HFFc6 (cell line): Measurements from ENCODE around the gene FAM20C. TPM values are rescaled to one million over a fixed set of nuclear protein-coding genes. Genes with fewer than 3 reads are reported as not detected.

Source experiments
- DNase-seq: peaks from one replicate; pipeline ENCODE4 v3.0.0-alpha.2; 2018
- H3K27ac Mint-ChIP-seq: 2 replicates; pipeline ENCODE4 v1.8.0; 2020; ENCODE audit warnings: mild to moderate bottlenecking, mixed read lengths
- H3K27me3 Mint-ChIP-seq: 2 replicates; pipeline ENCODE4 v1.8.0; 2021; ENCODE audit warnings: mild to moderate bottlenecking, moderate library complexity, mixed read lengths; ENCODE audit not compliant: insufficient read depth
- H3K36me3 Mint-ChIP-seq: 2 replicates; pipeline ENCODE4 v1.8.0; 2021; ENCODE audit warnings: low read depth, mixed read lengths
- H3K4me1 Mint-ChIP-seq: 2 replicates; pipeline ENCODE4 v1.8.0; 2020; ENCODE audit warnings: low read depth, mixed read lengths
- H3K4me3 Mint-ChIP-seq: 2 replicates; pipeline ENCODE4 v1.8.0; 2020; ENCODE audit warnings: mild to moderate bottlenecking, moderate library complexity, mixed read lengths
- H3K9me3 Mint-ChIP-seq: 2 replicates; pipeline ENCODE4 v1.8.0; 2020; ENCODE audit warnings: mild to moderate bottlenecking, mixed read lengths
- CTCF ChIP-seq: fragments of 200-600 bp; sonication (generic); IDR thresholded peaks from 2 replicates; pipeline ENCODE4 v1.5.0; 2021; ENCODE audit warnings: antibody characterized with exemption, mild to moderate bottlenecking
- total RNA-seq, 6 experiments: library from RNA; stranded (reverse); fragmentation: NEBNext Ultra II Directional; extraction: Animal tissue kit (Norgen Biotek cat#: 25700); gene quantifications; 2 replicates in 1 of 6; 3 replicates in 5 of 6; pipeline ENCODE4 v1.2.3, GENCODE V29; 2021

The FAM20C gene
- total RNA-seq, 6 experiments from 2014 or later, result 22.2 to 31.1 (median 23.2) TPM

- no peak overlapping the region for H3K4me3 Mint-ChIP-seq
- H3K9me3 Mint-ChIP-seq, result no peaks in the 10 kb centered on the region
- no peak for DNase-seq
- no peak overlapping the region for H3K27ac Mint-ChIP-seq
- H3K4me1 Mint-ChIP-seq, result peaks cover 34% of the 10 kb centered on the region
- no peak for TF ChIP-seq CTCF
- H3K27me3 Mint-ChIP-seq, result peaks cover 4% of the 10 kb centered on the region
- no peaks in the 10 kb centered on the region for H3K36me3 Mint-ChIP-seq
These were observed 36.2 kb downstream of the FAM20C start for GRCh38 chr7:228610-229009.

DNA sequence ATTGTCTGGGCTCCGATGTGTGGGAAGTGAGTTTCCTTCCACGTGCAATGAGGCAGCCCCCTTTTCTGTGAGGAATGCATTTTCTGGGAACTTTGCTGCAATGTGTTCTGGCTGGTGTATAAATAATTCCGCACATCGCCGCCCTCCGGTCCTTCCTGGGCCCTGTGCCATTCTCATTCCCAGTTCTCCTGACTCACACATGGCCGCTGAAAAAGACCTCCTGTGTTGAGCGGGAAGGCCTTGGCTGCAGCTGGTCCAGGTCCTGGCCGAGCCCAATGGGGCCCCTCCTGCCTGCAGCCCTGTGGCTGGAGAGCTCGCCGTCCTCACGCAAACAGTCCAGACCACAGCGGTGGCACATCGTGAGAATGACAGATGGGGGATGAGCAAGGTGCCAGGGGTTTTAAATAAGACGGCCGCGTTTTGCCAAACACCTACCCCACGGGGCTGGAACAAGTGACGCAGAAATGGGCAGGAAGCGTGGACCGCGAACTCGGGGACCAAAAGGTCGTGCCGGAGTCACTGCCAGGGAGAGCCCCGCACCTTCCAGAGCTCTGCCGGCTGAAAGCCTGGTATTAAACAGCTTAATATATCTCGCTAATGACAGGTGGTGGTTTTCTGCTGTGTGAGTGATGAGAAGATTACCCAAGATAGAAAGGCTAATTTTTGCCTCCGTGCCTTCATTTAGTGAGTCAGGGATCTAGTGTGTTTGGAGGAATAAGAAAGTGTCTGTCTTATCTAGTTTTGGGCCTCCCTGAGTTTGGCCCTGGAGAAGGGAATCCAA, 37.0 kb downstream of the FAM20C start:
- no peak for TF ChIP-seq CTCF
- Mint-ChIP-seq H3K27ac (peak overlapping the region; percentile 67), H3K4me1 (peaks cover 34% of the 10 kb centered on the region), H3K27me3 (peaks cover 4% of the 10 kb centered on the region), H3K36me3 (no peaks in the 10 kb centered on the region), H3K4me3 (peak overlapping the region; percentile 68), H3K9me3 (no peaks in the 10 kb centered on the region)
- DNase-seq, result peak; percentile 72

GRCh38 chr7:230274-230673, 37.9 kb downstream of the FAM20C start:
- no peak for TF ChIP-seq CTCF
- Mint-ChIP-seq H3K36me3 (no peaks in the 10 kb centered on the region), H3K4me3 (no peak overlapping the region), H3K4me1 (peaks cover 39% of the 10 kb centered on the region), H3K27me3 (peaks cover 4% of the 10 kb centered on the region), H3K9me3 (no peaks in the 10 kb centered on the region), H3K27ac (no peak overlapping the region)
- no peak for DNase-seq

- H3K9me3 Mint-ChIP-seq, result no peaks in the 10 kb centered on the region
- peaks cover 35% of the 10 kb centered on the region for H3K4me1 Mint-ChIP-seq
- H3K4me3 Mint-ChIP-seq, result no peak overlapping the region
- H3K27ac Mint-ChIP-seq, result no peak overlapping the region; the same call in 1 of the 2 replicates
- DNase-seq, result no peak
- H3K27me3 Mint-ChIP-seq, result peaks cover 3% of the 10 kb centered on the region
- TF ChIP-seq CTCF, result peak; percentile 44
- H3K36me3 Mint-ChIP-seq, result no peaks in the 10 kb centered on the region
These were observed 38.9 kb downstream of the FAM20C start for GRCh38 chr7:231030-231857.

DNA sequence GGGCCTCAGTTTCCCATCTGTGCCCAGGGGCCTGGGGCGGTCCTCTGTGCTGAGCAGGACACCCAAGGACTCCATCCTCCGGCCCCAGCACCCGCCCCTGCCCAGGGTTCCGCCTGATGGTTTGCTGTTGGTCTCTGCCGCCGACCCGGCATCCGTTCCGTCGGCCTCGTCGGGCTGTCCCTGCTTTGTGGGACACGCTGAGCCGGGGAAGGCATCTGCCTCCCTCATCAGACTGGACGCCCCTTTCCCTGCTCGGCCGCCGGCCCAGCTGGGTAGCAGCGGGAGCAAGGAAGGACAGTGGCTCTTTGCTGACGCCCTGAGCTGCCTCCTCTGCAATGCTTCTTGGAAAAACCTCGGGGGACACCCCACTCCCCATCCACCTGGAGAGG, 39.5 kb downstream of the FAM20C start:
- no peak overlapping the region for H3K4me3 Mint-ChIP-seq
- peaks cover 3% of the 10 kb centered on the region for H3K27me3 Mint-ChIP-seq
- H3K4me1 Mint-ChIP-seq, result peaks cover 35% of the 10 kb centered on the region

More for the DNA sequence above, 39.5 kb downstream of the FAM20C start:
- TF ChIP-seq CTCF, result no peak
- no peak for DNase-seq
- no peak overlapping the region for H3K27ac Mint-ChIP-seq
- no peaks in the 10 kb centered on the region for H3K36me3 Mint-ChIP-seq
- H3K9me3 Mint-ChIP-seq, result no peaks in the 10 kb centered on the region
